Activated CD8-positive, alpha-beta T cell treated with anti-CD3 and anti-CD28 coated beads for 36 hours (primary cell): Measurements from ENCODE around the gene RTL1. TPM values are rescaled to one million over a fixed set of nuclear protein-coding genes. Genes with fewer than 3 reads are reported as not detected.
A peak's percentile ranks its signal among the peaks of the same experiment; 100 is the strongest.

Experiments used
- ATAC-seq: fragments of 200-7000 bp; cut with Tn5 transposase; one replicate; pipeline ENCODE4 v1.10.0; 2021; ENCODE audit warnings: mild to moderate bottlenecking, moderate library complexity
- CTCF ChIA-PET: fragments of 350-600 bp; sonication (Branson Sonifier 250); formaldehyde crosslinking; loops from one replicate; lab custom pipeline; 2021; ENCODE audit warnings: antibody characterized with exemption; lab: Charles Lee
- POLR2A ChIA-PET: fragments of 350-600 bp; sonication (Branson Sonifier 250); formaldehyde crosslinking; loops from one replicate; lab custom pipeline; 2021; ENCODE audit warnings: antibody characterized with exemption; lab: Charles Lee
- DNase-seq: peaks from one replicate; pipeline ENCODE4 v3.0.0-alpha.2; 2020
- H3K27ac Mint-ChIP-seq: one replicate; pipeline ENCODE4 v1.8.0; 2021; ENCODE audit warnings: mild to moderate bottlenecking, mixed read lengths
- H3K27me3 Mint-ChIP-seq: one replicate; pipeline ENCODE4 v1.8.0; 2021; ENCODE audit warnings: mixed read lengths
- H3K36me3 Mint-ChIP-seq: one replicate; pipeline ENCODE4 v1.8.0; 2021; ENCODE audit warnings: low read depth, mixed read lengths
- H3K4me1 Mint-ChIP-seq: one replicate; pipeline ENCODE4 v1.8.0; 2021; ENCODE audit warnings: low read depth, mixed read lengths
- H3K4me3 Mint-ChIP-seq: one replicate; pipeline ENCODE4 v1.8.0; 2021; ENCODE audit warnings: mild to moderate bottlenecking, moderate library complexity, mixed read lengths
- H3K9me3 Mint-ChIP-seq: one replicate; pipeline ENCODE4 v1.8.0; 2021; ENCODE audit warnings: mixed read lengths
- intact Hi-C: fragments of 100-400 bp; cut with micrococcal nuclease; formaldehyde crosslinking; loops from one replicate; pipeline ENCODE4 v1.10.0; 2022
- microRNA-seq: library from miRNA; unstranded; fragments of <30 nt; microRNA quantifications from one replicate; pipeline ENCODE4 v1.2.0, GENCODE V29; 2022; ENCODE audit warnings: borderline microRNAs expressed, borderline replicate concordance
- total RNA-seq, 2 experiments: library from RNA; stranded (reverse); gene quantifications; one replicate each; pipeline ENCODE4 v1.2.3, GENCODE V29; 2021
- TF ChIP-seq, protein P1 (sequence below): fragments of 200-600 bp; IDR thresholded peaks from one replicate; pipeline ENCODE4 v1.8.0; 2022; ENCODE audit warnings: antibody characterized with exemption, mild to moderate bottlenecking

The RTL1 gene
- total RNA-seq, 2 experiments from 2014 or later, result not detected

DNA sequence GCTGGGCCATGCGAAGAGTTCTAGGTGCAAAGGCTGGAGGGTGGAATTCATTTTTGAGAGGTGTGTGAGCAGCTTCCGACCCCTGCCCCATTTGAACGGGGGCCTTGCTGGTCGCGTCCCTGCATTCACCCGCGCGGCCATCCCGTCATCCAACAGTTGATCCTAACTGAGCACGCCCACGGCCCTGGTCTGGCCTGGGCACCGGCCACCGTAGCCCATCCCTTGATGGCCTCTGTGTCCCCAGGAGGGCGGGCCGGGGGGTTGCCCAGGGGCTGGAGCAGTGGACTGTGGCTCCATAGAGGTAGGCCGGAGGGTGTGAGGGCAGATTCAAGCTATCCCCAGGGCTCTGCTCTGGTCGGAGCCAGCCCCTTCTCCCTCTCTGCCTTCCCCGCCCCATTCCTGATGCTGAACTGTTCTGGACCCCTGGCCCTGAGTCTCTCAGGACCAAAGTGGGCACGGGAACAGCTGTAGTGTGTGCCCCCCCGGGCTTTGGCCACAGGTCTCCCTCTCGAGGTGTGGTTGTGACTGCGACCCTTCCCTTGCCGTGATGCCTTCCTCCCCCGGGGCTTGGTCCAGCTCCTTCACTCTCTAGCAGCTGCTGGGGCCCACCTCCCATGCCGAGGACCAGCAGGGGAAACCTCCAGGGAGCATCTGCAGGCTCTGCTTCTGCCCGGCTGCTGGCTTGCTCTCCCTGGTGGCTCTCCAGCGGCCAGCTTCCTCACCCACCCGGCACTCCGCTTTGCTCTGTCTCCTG is 68.6 kb downstream of the RTL1 start:
- POLR2A ChIA-PET, result no interaction called here
- Mint-ChIP-seq H3K4me3 (no peak overlapping the region), H3K27ac (no peak overlapping the region), H3K4me1 (peaks cover 4% of the 10 kb centered on the region), H3K9me3 (no peaks in the 10 kb centered on the region), H3K27me3 (peaks cover 2% of the 10 kb centered on the region), H3K36me3 (no peaks in the 10 kb centered on the region)
- CTCF ChIA-PET, result no interaction called here
- TF ChIP-seq, protein P1, sequence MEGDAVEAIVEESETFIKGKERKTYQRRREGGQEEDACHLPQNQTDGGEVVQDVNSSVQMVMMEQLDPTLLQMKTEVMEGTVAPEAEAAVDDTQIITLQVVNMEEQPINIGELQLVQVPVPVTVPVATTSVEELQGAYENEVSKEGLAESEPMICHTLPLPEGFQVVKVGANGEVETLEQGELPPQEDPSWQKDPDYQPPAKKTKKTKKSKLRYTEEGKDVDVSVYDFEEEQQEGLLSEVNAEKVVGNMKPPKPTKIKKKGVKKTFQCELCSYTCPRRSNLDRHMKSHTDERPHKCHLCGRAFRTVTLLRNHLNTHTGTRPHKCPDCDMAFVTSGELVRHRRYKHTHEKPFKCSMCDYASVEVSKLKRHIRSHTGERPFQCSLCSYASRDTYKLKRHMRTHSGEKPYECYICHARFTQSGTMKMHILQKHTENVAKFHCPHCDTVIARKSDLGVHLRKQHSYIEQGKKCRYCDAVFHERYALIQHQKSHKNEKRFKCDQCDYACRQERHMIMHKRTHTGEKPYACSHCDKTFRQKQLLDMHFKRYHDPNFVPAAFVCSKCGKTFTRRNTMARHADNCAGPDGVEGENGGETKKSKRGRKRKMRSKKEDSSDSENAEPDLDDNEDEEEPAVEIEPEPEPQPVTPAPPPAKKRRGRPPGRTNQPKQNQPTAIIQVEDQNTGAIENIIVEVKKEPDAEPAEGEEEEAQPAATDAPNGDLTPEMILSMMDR, result no peak
- no peak for DNase-seq
- no peak for ATAC-seq
- intact Hi-C loops, result no loop called here

DNA sequence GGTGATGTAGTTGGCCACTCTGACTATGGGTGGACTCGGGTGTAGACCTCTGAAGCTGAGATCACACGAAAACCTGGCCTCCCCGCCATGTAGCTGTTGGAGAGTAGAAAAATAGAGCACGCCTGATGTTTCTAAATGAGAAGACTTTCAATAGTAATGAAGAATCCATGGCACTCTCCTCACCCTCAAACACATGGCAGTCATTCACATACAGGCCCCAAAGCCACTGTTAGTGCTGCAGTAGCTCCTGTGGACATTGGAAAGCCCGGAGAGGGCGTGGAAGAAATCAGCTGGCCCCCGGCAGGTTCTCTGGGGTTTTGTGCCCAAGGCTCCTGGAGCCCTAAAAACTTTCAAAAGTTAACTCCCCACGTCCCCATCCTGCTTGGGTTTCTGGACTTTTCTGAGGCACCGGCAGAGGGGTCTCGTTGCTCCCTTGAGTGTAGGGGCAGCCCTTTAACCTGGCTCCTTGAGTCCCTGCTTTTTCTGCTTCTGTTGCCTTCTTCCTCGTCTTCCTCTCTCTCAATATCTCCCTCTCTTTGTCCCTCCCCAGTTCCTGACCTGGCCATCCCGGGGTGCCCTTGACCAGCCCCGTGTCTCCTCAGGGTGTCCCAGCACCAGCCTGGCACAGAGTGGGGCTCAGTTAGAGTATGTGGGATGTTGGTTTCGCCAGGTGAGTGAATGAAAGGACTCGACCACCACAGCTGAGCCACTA is 69.3 kb downstream of the RTL1 start:
- ChIA-PET CTCF (no interaction called here), POLR2A (no interaction called here)
- H3K4me1 Mint-ChIP-seq, result peaks cover 4% of the 10 kb centered on the region
- TF ChIP-seq, protein P1, result no peak
- intact Hi-C loops, result no loop called here
- H3K27me3 Mint-ChIP-seq, result peaks cover 5% of the 10 kb centered on the region
- no peak for ATAC-seq
- no peak overlapping the region for H3K27ac Mint-ChIP-seq
- no peak overlapping the region for H3K4me3 Mint-ChIP-seq
- no peaks in the 10 kb centered on the region for H3K36me3 Mint-ChIP-seq
- no peaks in the 10 kb centered on the region for H3K9me3 Mint-ChIP-seq
- DNase-seq, result no peak

DNA sequence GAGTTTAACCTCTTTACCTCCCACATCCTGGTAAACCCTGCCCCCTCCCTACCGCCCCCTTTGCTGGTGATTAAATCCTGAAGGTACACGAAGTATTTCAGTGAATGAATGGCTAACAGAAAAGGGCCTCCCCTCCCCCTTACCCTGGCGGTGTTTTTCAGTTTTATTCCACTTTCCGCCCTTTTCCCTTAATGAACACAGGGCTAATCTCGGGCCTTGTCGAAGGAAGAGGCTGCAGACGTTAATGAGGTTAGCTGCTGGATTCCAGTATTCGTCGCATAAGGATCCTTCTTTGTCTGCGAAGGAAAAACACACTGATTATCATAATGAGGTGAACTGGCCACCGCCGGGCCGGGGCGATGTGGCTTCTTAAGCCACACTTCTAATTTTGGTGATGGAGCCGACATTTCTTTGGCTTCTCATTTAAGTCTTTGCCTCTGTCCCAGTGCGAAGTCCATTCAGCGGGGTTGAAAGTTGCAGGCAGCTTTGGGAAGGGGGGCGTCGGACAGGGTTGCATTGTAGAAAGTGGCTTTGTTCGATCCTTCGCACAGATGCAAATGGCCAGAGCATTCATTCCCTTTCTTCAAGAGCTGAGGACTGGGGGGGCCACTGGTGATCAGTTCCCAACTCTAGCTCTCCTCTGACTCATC is 71.1 kb downstream of the RTL1 start:
- no peak overlapping the region for H3K27ac Mint-ChIP-seq
- POLR2A ChIA-PET, result interaction anchor here (0.6 kb wide), 1 partner anchor 509 kb away, joined by 3 read pairs; no protein-coding TSS in a partner anchor
- no peak for ATAC-seq
- no peak overlapping the region for H3K4me3 Mint-ChIP-seq
- no peaks in the 10 kb centered on the region for H3K36me3 Mint-ChIP-seq
- intact Hi-C loops, result no loop called here
- no peak for DNase-seq
- CTCF ChIA-PET, result no interaction called here
- TF ChIP-seq, protein P1, result no peak
- H3K27me3 Mint-ChIP-seq, result peaks cover 7% of the 10 kb centered on the region
- peaks cover 1% of the 10 kb centered on the region for H3K9me3 Mint-ChIP-seq
- H3K4me1 Mint-ChIP-seq, result no peaks in the 10 kb centered on the region

DNA sequence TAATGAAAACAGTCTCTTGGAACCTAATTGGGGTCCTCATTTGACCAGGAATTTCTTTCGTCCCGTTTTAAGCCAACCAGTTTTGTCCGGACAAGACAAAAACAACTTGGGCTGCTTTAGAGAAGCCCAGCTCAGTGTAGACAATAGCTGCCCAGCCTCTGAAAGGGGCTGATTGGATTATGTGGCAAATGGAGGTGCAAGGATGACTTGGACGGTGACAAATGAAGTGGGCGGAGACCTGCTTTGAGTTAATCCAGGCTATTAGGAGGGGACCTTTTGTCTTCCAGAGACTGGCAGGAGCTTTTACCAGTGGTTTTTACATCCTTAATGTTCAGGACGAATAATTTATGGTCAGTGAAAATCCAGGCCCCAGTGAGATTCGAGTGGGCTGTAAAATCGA is 72.8 kb downstream of the RTL1 start:
- CTCF ChIA-PET, result no interaction called here

More for the DNA sequence above, 72.8 kb downstream of the RTL1 start:
- H3K4me3 Mint-ChIP-seq, result no peak overlapping the region
- no peak overlapping the region for H3K27ac Mint-ChIP-seq
- peaks cover 21% of the 10 kb centered on the region for H3K27me3 Mint-ChIP-seq
- H3K9me3 Mint-ChIP-seq, result peaks cover 3% of the 10 kb centered on the region
- intact Hi-C loops, result no loop called here
- peaks cover 3% of the 10 kb centered on the region for H3K4me1 Mint-ChIP-seq
- TF ChIP-seq, protein P1, result no peak
- POLR2A ChIA-PET, result no interaction called here
- DNase-seq (no peak), ATAC-seq (no peak)
- H3K36me3 Mint-ChIP-seq, result no peaks in the 10 kb centered on the region

Small RNA genes within 50 kb of the gene (microRNA-seq; reads per million reads assigned to microRNA genes)
- 2.7 reads per million for gene MIR127
- gene MIR136, result not detected
- gene MIR337, result not detected
- gene MIR370, result not detected
- 0.91 reads per million for gene MIR431
- not detected for gene MIR432
- 4.5 reads per million, percentile 20 among the genes with 10 or more reads in this experiment for gene MIR433
- gene MIR493, result not detected
- gene MIR665, result not detected

Other genes with a start within 250 kb of the RTL1 start
- not detected for gene DLK1, start 176.8 kb downstream of the RTL1 start, total RNA-seq
- gene MEG3, start 77.6 kb downstream of the RTL1 start, total RNA-seq, result not detected